22Rv1 (cell line): ENCODE results near the gene EXOG.

Source experiments
- CTCF ChIP-seq: fragments of 450-650 bp; IDR thresholded peaks from 2 replicates; pipeline ENCODE4 v1.5.1; 2017; ENCODE audit warnings: mild to moderate bottlenecking
- ZFX ChIP-seq: fragments of 450-650 bp; IDR thresholded peaks from 2 replicates; pipeline ENCODE4 v1.6.1; 2017; ENCODE audit warnings: antibody characterized with exemption, borderline replicate concordance

- TF ChIP-seq CTCF (no peak), ZFX (no peak)
Measured at GRCh38 chr3:38487323-38487722, 8.8 kb upstream of the EXOG start.
